HL-60/S4 treated with phorbol 12-myristate 13-acetate at 8.2 ng/mL for 4 days and 3 days (cell line): ENCODE measurements around the gene CHST9.

Experiments
- in situ Hi-C: fragments of 300-500 bp; cut with MboI; formaldehyde crosslinking; loops from 2 replicates; pipeline ENCODE4 v1.15.0; 2022; ENCODE audit warnings: low sequenced_read_pairs

Gene CHST9

GRCh38 chr18:26874283-26874682, 310.8 kb downstream of the CHST9 start:
- in situ Hi-C loops, result no loop called here

GRCh38 chr18:26869640-26870039, 315.5 kb downstream of the CHST9 start:
- in situ Hi-C loops, result no loop called here

GRCh38 chr18:26868968-26869586, 316.0 kb downstream of the CHST9 start:
- in situ Hi-C loops, result no loop called here

GRCh38 chr18:26867471-26867870, 317.6 kb downstream of the CHST9 start:
- in situ Hi-C loops, result no loop called here

- in situ Hi-C loops, result no loop called here
Observed at GRCh38 chr18:26865557-26865956, 319.6 kb downstream of the CHST9 start, which contains the start of gene AQP4. Gene AQP4, minus strand, starts transcription at chr18:26865707. Its CDS starts 18 bp downstream, at chr18:26865689.

- in situ Hi-C loops, result no loop called here
Observed at GRCh38 chr18:26864658-26865057, 320.4 kb downstream of the CHST9 start.

- in situ Hi-C loops, result no loop called here
Observed at GRCh38 chr18:26863921-26864497, 321.1 kb downstream of the CHST9 start.

- in situ Hi-C loops, result no loop called here
Observed at GRCh38 chr18:26863122-26863879, 321.8 kb downstream of the CHST9 start.

- in situ Hi-C loops, result no loop called here
Observed at GRCh38 chr18:26862084-26862483, 323.0 kb downstream of the CHST9 start.
